HG03571 (cell line): ENCODE data around the gene DLG2.
"Not testable (repeated sequence)": the region's sequence is repeated elsewhere in the genome, so short reads cannot be mapped to it uniquely, and the experiment has no call there.

ENCODE experiments used
- ATAC-seq: cut with Tn5 transposase; IDR thresholded peaks from one replicate; pipeline ENCODE4 v1.9.1; 2021; ENCODE audit not compliant: unreplicated experiment

Gene DLG2

GRCh38 chr11:83472806-83473205, 2154.3 kb downstream of the DLG2 start:
- ATAC-seq: no peak

DNA sequence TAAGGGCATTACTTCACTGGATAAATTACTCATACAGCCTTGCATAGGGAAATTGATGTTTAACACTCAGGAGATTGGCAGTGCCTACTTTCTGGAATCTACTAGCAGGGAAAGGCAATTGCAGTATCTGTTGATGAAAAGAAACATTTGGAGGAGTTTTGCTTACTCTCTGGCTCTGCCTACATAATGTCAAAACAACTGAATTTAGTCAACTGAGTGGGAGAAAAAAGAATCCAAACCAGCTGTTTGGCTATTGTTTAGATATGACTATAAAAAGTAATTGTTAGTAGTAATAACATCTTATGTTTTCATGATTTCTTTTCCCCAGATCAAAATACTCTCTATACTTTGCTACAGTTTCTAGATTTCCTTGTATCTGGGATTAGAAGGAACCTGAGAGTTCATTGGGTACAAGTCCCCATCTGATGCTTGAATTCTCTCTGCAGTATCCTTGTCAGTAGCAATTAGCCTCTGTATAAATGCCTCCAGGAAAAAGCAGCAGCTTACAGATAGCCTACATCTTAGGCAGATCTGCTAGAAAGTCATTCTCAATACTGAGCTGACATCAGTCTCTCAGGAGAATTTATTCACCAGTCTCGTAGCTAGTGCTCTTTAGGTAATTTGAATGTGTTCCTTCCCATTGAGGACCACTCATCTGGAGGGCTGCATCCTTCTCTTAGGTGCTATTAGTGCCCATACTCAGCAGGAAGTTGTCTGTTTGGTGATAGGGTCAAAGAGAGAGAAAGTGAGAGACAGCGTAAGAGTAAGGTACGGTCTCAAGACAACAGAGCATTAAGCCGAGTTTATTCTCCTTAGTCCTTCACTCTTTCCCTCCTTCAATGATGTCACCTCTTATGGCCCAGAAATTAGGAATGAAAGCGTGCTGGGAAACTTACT, 2155.1 kb downstream of the DLG2 start:
- ATAC-seq: no peak

- ATAC-seq: no peak
Observed at GRCh38 chr11:83467837-83468236, 2159.3 kb downstream of the DLG2 start.

- ATAC-seq: no peak
Observed at GRCh38 chr11:83464160-83464944, 2162.8 kb downstream of the DLG2 start.

- no peak for ATAC-seq
Observed at GRCh38 chr11:83459798-83460197, 2167.3 kb downstream of the DLG2 start.

- ATAC-seq: no peak
Observed at GRCh38 chr11:83456566-83456965, 2170.6 kb downstream of the DLG2 start.

GRCh38 chr11:83456075-83456474, 2171.1 kb downstream of the DLG2 start:
- no peak for ATAC-seq

DNA sequence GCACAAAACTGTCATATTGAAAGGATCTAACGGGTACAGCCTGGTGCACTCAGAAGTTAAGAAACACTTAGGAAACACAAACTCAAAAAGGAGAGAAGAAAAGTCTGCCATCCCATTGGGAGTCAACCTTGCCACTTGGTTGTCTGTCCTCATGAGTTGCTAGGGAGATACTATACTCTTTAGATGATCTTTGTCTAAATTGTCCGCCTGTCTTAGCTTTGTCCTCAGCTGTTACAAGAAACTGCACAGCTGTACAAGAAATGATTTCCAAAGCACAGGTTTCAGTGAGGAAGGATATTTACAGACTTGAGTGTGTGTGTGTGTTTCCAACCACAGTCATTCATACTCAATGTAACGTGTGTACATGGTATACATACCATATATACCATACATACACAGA, 2171.8 kb downstream of the DLG2 start:
- no peak for ATAC-seq

- no peak for ATAC-seq
Observed at GRCh38 chr11:83454674-83455073, 2172.5 kb downstream of the DLG2 start.

GRCh38 chr11:83449338-83449913, 2177.7 kb downstream of the DLG2 start:
- no peak for ATAC-seq

GRCh38 chr11:83448686-83449085, 2178.5 kb downstream of the DLG2 start:
- ATAC-seq: no peak

GRCh38 chr11:83443880-83444279, 2183.3 kb downstream of the DLG2 start:
- ATAC-seq: not testable (repeated sequence)

DNA sequence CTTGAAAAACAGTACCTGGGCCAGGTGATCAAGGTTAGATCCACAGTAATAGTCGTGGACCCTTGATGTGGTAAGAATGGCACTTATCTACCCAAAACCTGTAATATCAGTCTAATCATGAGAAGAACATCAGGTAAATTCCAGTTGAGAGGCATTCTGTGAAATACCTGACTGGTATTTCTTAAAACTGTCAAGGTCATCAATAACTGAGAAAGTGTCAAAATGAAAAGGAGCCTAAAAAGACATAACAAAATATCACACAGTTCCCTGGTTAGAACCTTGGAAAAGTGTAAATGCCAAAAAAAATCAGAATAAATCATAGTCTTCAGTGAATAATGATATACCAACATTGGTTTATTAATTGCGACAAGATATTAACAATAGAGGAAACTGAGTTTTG, 2185.5 kb downstream of the DLG2 start:
- no peak for ATAC-seq

GRCh38 chr11:83441171-83441570, 2186.0 kb downstream of the DLG2 start:
- ATAC-seq: no peak

DNA sequence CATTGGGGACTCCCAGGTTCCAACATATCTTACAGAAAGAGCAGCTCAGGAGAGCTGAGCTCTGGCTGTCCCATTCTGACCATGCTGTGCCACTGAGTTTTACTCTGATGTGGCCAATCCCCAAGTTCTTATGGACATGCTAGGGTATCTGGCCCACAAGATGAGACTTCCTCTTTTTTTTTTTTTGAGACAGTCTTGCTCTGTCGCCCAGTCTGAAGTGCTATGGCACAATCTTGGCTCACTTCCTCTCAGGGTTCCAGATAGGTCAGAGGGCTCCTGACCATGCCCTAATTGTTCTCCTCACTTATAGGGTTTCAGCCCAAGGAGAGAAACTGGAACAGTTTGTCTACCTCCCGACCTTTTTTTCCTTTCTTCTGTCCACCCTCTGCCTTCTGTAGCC, 2188.7 kb downstream of the DLG2 start:
- ATAC-seq: no peak

- no peak for ATAC-seq
Observed at GRCh38 chr11:83437939-83438338, 2189.2 kb downstream of the DLG2 start.

DNA sequence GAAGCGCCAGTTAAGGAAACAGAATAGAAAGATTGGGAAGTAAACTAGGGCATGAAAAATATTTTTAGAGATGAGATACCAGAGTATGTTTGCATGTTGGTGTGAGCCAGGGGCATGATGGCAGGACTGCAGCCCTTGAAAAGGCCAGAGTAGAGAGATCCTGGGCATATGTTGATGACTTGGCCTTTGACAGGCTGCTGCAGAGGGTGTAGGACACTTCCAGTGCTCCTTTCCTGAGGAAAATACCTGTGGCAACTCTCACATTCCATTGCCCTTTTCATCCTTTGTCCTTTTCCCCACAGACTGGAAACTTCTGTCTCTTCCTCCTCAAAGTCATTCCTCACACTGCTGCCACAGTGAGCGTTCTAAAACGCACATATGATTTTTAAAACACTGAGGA, 2190.3 kb downstream of the DLG2 start:
- ATAC-seq: no peak

- not testable (repeated sequence) for ATAC-seq
Observed at GRCh38 chr11:83434812-83435211, 2192.3 kb downstream of the DLG2 start.

DNA sequence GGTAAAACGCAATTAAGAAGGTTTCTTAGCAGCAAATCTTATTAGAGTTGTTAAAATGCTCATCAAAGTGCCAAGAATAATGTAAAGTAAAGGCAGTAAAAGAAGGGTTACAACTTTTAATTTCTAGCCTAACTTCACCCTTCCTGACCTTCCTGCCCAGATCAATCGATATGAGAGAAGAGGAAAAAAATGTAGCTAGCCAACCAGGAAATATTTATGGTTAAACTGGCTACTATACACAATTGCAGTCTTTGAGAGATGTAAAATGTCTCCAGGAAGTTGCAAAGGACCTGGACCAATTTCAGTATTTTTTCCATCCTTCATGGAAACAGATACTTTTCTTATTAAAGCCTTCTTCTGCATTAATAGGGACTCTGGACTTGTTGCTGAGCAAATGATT, 2199.2 kb downstream of the DLG2 start:
- ATAC-seq: no peak

DNA sequence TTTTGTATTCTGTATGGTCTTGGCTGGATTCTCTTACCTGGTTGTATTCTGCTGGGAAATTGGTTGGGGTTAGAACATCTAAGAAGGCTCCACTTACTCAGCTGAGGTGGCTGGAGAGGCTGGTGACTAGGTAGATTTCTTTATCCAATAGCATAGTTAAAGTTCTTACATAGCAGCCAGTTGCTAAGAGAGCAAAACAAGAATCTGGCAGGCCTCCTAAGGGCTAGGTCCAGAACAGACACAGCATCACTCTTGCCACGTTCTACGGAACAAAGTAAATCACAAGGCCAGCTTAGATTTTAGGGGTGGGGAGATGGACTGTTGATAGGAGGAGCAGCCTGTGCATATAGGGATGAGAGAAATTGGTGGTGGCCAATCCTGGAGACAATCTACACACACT, 2199.6 kb downstream of the DLG2 start:
- no peak for ATAC-seq

DNA sequence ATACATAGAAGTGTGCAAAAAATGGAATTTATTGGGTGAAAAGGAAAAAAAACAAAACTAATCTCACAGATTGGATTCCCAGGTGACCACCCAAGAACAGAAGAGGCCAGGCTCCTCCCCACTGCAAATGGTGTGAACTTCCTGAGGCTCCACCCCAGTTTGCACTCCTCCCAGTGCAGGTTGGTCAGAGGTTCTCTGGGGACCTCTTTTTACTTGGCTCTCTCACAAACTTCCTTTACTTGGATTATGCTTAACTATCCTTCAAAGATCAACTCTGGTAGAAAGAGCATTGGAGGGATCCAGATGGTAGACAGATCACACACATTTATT, 2202.0 kb downstream of the DLG2 start:
- ATAC-seq: no peak
